HepG2 (cell line): ENCODE results near the gene CASKIN2. TPM values are rescaled to one million over a fixed set of nuclear protein-coding genes. Genes with fewer than 3 reads are reported as not detected.

ENCODE experiments used
- AKAP8 ChIP-seq: sonication (generic); formaldehyde crosslinking; IDR thresholded peaks from 2 replicates; pipeline ENCODE4 v1.5.1; 2020; ENCODE audit warnings: mild to moderate bottlenecking, missing genetic modification reagents
- CBX2 ChIP-seq, 2 experiments: fragments of 200-600 bp in 1 of 2; sonication (generic); formaldehyde crosslinking in 1 of 2; IDR thresholded peaks; 2 replicates each; pipeline versions ENCODE4 v1.7.0 to v1.8.1; 2018 to 2022; ENCODE audit warnings: low read depth in 2 of 2, low read length in 1 of 2, mild to moderate bottlenecking in 1 of 2, missing genetic modification reagents in 1 of 2
- ETV6 ChIP-seq: sonication (generic); formaldehyde crosslinking; conservative IDR thresholded peaks from 2 replicates; pipeline ENCODE4 v1.4.0; 2020; ENCODE audit warnings: missing genetic modification reagents
- FOXK1 ChIP-seq: sonication (generic); formaldehyde crosslinking; IDR thresholded peaks from 2 replicates; pipeline ENCODE4 v1.4.0; 2020; ENCODE audit warnings: low read depth, missing genetic modification reagents, borderline replicate concordance
- RBFOX2 ChIP-seq: fragments of 200-400 bp; formaldehyde crosslinking; IDR thresholded peaks from 2 replicates; pipeline ENCODE4 v1.6.1; 2017; ENCODE audit warnings: low read depth, mild to moderate bottlenecking, low read length
- REL ChIP-seq: sonication (generic); formaldehyde crosslinking; conservative IDR thresholded peaks from 2 replicates; pipeline ENCODE4 v1.8.0; 2022; ENCODE audit warnings: mild to moderate bottlenecking, missing genetic modification reagents, moderate library complexity
- SP1 ChIP-seq, 2 experiments: fragments of 450-650 bp in 1 of 2; sonication (generic) in 1 of 2; formaldehyde crosslinking in 1 of 2; IDR thresholded peaks; 2 replicates each; pipeline versions ENCODE4 v1.4.0 to v1.6.1; 2016 to 2020; ENCODE audit warnings: missing genetic modification reagents in 1 of 2
- TOPORS ChIP-seq: sonication (generic); formaldehyde crosslinking; IDR thresholded peaks from 2 replicates; pipeline ENCODE4 v1.8.0; 2023; ENCODE audit warnings: mild to moderate bottlenecking, missing genetic modification reagents
- ZNF547 ChIP-seq: sonication (generic); formaldehyde crosslinking; IDR thresholded peaks from 2 replicates; pipeline ENCODE4 v1.5.1; 2020; ENCODE audit warnings: mild to moderate bottlenecking, missing genetic modification reagents
- ZSCAN20 ChIP-seq: sonication (generic); formaldehyde crosslinking; IDR thresholded peaks from 2 replicates; pipeline ENCODE4 v1.4.0; 2020; ENCODE audit warnings: missing genetic modification reagents, mild to moderate bottlenecking, borderline replicate concordance
- polyA plus RNA-seq, 8 experiments: library from polyadenylated mRNA; depleted of rRNA in 3 of 8; stranded (reverse) in 7 of 8; unstranded in 1 of 8; fragments of >200 nt; fragmentation: Illumina TruSeq in 4 of 8; extraction: Trizol in 4 of 8; gene quantifications; 2 replicates each; pipeline versions ENCODE4 v1.2.1 to v1.2.3, GENCODE V29; 2011 to 2016; ENCODE audit warnings: low read depth in 4 of 8, missing spikeins in 1 of 8, mixed read lengths in 1 of 8; ENCODE audit not compliant: insufficient read depth in 1 of 8
- total RNA-seq, 5 experiments: library from RNA; depleted of rRNA; stranded (reverse); fragments of >200 nt; fragmentation: Illumina TruSeq; extraction: Trizol; gene quantifications; 2 replicates each; pipeline ENCODE4 v1.2.3, GENCODE V29; 2016; ENCODE audit warnings: low read depth in 1 of 5
- TF ChIP-seq, protein P1 (sequence below): sonication (generic); formaldehyde crosslinking; IDR thresholded peaks from 2 replicates; pipeline ENCODE4 v1.4.0; 2020; ENCODE audit warnings: missing genetic modification reagents
- TF ChIP-seq, protein P2 (sequence below): sonication (generic); formaldehyde crosslinking; IDR thresholded peaks from 2 replicates; pipeline ENCODE4 v1.4.0; 2020; ENCODE audit warnings: mild to moderate bottlenecking, missing genetic modification reagents
- TF ChIP-seq, protein P3 (sequence below): sonication (generic); formaldehyde crosslinking; IDR thresholded peaks from one replicate; pipeline ENCODE4 v1.5.1; 2020; ENCODE audit warnings: mild to moderate bottlenecking, missing genetic modification reagents; ENCODE audit errors: not compliant biosample characterization
- TF ChIP-seq, protein P4 (sequence below): sonication (generic); formaldehyde crosslinking; IDR thresholded peaks from 2 replicates; pipeline ENCODE4 v1.8.0; 2022; ENCODE audit warnings: missing genetic modification reagents, mild to moderate bottlenecking, borderline replicate concordance

Gene CASKIN2
- total and polyA plus RNA-seq, 2 of the 13 experiments (the other 11 are each of a cell fraction or from before 2014, with no cell fraction given), result 5.2 to 7.8 TPM

DNA sequence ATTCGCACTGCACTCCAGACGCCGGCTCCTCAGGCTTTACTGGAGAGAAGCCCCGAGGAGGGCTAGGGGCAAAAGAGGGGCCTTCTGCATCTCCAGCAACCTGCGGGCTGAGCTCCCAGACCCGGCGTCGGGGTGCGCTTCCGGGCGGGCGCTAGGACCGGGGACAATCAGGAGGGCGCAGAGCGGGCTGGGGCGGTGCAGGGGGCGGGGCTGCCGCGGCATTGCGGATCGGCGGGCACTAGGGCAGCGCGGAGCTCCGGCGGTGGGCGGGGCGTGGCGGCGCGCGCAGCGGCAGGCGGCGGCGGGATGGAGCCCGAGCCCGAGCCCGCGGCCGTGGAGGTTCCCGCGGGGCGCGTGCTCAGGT lies 900 bp upstream of the CASKIN2 start, which contains the start of gene TSEN54 (continued):
- TF ChIP-seq CBX2 (IDR thresholded peaks at IDR 0.05; ENCODE audit: low read depth, low read length) (no peak), CBX2 (CRISPR knock-in tag; IDR thresholded peaks at IDR 0.05; ENCODE audit: low read depth) (no peak), REL (no peak; the same call in 1 of the 2 replicates), ZNF547 (CRISPR knock-in tag) (no peak; the same call in none of the 2 replicates), SP1 (IDR thresholded peaks at IDR 0.05) (no peak), SP1 (CRISPR knock-in tag; IDR thresholded peaks at IDR 0.05) (peak; percentile 98), ETV6 (CRISPR knock-in tag) (no peak), ZSCAN20 (CRISPR knock-in tag) (no peak), RBFOX2 (peak; percentile 66), AKAP8 (no peak), FOXK1 (CRISPR knock-in tag) (no peak), TOPORS (CRISPR knock-in tag) (peak; percentile 2; the same call in 1 of the 2 replicates)
- TF ChIP-seq, protein P1, sequence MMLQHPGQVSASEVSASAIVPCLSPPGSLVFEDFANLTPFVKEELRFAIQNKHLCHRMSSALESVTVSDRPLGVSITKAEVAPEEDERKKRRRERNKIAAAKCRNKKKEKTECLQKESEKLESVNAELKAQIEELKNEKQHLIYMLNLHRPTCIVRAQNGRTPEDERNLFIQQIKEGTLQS (CRISPR knock-in tag), result no peak; the same call in 1 of the 2 replicates
- TF ChIP-seq, protein P2, sequence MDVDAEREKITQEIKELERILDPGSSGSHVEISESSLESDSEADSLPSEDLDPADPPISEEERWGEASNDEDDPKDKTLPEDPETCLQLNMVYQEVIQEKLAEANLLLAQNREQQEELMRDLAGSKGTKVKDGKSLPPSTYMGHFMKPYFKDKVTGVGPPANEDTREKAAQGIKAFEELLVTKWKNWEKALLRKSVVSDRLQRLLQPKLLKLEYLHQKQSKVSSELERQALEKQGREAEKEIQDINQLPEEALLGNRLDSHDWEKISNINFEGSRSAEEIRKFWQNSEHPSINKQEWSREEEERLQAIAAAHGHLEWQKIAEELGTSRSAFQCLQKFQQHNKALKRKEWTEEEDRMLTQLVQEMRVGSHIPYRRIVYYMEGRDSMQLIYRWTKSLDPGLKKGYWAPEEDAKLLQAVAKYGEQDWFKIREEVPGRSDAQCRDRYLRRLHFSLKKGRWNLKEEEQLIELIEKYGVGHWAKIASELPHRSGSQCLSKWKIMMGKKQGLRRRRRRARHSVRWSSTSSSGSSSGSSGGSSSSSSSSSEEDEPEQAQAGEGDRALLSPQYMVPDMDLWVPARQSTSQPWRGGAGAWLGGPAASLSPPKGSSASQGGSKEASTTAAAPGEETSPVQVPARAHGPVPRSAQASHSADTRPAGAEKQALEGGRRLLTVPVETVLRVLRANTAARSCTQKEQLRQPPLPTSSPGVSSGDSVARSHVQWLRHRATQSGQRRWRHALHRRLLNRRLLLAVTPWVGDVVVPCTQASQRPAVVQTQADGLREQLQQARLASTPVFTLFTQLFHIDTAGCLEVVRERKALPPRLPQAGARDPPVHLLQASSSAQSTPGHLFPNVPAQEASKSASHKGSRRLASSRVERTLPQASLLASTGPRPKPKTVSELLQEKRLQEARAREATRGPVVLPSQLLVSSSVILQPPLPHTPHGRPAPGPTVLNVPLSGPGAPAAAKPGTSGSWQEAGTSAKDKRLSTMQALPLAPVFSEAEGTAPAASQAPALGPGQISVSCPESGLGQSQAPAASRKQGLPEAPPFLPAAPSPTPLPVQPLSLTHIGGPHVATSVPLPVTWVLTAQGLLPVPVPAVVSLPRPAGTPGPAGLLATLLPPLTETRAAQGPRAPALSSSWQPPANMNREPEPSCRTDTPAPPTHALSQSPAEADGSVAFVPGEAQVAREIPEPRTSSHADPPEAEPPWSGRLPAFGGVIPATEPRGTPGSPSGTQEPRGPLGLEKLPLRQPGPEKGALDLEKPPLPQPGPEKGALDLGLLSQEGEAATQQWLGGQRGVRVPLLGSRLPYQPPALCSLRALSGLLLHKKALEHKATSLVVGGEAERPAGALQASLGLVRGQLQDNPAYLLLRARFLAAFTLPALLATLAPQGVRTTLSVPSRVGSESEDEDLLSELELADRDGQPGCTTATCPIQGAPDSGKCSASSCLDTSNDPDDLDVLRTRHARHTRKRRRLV (CRISPR knock-in tag), result no peak; the same call in 1 of the 2 replicates
- TF ChIP-seq, protein P3, sequence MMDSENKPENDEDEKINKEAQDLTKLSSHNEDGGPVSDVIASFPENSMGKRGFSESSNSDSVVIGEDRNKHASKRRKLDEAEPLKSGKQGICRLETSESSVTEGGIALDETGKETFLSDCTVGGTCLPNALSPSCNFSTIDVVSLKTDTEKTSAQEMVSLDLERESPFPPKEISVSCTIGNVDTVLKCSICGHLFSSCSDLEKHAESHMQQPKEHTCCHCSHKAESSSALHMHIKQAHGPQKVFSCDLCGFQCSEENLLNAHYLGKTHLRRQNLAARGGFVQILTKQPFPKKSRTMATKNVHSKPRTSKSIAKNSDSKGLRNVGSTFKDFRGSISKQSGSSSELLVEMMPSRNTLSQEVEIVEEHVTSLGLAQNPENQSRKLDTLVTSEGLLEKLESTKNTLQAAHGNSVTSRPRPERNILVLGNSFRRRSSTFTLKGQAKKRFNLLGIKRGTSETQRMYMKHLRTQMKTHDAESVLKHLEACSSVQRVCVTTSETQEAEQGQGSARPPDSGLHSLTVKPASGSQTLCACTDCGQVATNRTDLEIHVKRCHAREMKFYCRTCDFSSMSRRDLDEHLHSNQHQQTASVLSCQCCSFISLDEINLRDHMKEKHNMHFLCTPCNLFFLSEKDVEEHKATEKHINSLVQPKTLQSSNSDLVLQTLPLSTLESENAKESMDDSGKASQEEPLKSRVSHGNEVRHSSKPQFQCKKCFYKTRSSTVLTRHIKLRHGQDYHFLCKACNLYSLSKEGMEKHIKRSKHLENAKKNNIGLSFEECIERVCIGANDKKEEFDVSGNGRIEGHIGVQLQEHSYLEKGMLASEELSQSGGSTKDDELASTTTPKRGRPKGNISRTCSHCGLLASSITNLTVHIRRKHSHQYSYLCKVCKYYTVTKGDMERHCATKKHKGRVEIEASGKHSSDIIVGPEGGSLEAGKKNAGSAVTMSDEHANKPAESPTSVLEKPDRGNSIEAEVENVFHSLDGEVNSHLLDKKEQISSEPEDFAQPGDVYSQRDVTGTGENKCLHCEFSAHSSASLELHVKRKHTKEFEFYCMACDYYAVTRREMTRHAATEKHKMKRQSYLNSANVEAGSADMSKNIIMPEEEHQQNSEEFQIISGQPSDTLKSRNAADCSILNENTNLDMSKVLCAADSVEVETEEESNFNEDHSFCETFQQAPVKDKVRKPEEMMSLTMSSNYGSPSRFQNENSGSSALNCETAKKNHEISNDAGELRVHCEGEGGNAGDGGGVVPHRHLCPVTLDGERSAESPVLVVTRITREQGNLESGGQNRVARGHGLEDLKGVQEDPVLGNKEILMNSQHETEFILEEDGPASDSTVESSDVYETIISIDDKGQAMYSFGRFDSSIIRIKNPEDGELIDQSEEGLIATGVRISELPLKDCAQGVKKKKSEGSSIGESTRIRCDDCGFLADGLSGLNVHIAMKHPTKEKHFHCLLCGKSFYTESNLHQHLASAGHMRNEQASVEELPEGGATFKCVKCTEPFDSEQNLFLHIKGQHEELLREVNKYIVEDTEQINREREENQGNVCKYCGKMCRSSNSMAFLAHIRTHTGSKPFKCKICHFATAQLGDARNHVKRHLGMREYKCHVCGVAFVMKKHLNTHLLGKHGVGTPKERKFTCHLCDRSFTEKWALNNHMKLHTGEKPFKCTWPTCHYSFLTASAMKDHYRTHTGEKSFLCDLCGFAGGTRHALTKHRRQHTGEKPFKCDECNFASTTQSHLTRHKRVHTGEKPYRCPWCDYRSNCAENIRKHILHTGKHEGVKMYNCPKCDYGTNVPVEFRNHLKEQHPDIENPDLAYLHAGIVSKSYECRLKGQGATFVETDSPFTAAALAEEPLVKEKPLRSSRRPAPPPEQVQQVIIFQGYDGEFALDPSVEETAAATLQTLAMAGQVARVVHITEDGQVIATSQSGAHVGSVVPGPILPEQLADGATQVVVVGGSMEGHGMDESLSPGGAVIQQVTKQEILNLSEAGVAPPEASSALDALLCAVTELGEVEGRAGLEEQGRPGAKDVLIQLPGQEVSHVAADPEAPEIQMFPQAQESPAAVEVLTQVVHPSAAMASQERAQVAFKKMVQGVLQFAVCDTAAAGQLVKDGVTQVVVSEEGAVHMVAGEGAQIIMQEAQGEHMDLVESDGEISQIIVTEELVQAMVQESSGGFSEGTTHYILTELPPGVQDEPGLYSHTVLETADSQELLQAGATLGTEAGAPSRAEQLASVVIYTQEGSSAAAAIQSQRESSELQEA, result no peak
- TF ChIP-seq, protein P4, sequence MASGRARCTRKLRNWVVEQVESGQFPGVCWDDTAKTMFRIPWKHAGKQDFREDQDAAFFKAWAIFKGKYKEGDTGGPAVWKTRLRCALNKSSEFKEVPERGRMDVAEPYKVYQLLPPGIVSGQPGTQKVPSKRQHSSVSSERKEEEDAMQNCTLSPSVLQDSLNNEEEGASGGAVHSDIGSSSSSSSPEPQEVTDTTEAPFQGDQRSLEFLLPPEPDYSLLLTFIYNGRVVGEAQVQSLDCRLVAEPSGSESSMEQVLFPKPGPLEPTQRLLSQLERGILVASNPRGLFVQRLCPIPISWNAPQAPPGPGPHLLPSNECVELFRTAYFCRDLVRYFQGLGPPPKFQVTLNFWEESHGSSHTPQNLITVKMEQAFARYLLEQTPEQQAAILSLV, result no peak; the same call in 1 of the 2 replicates
